ENCODE results near the gene MYOM3. TPM values are rescaled to one million over a fixed set of nuclear protein-coding genes. Genes with fewer than 3 reads are reported as not detected.

MYOM3 gene
- total and polyA plus RNA-seq, 7 donors: under 0.01 to 3.7 (median 3.0) TPM; not detected in 2

GRCh38 chr1:24095140-24095859, 16.6 kb downstream of the MYOM3 start:
- H3K27ac ChIP-seq: no peak overlapping the region
- no peak for DNase-seq
- no peaks in the 10 kb centered on the region for H3K9me3 ChIP-seq
- no peak for TF ChIP-seq POLR2A (IDR thresholded peaks at IDR 0.05)
- TF ChIP-seq, protein P1, sequence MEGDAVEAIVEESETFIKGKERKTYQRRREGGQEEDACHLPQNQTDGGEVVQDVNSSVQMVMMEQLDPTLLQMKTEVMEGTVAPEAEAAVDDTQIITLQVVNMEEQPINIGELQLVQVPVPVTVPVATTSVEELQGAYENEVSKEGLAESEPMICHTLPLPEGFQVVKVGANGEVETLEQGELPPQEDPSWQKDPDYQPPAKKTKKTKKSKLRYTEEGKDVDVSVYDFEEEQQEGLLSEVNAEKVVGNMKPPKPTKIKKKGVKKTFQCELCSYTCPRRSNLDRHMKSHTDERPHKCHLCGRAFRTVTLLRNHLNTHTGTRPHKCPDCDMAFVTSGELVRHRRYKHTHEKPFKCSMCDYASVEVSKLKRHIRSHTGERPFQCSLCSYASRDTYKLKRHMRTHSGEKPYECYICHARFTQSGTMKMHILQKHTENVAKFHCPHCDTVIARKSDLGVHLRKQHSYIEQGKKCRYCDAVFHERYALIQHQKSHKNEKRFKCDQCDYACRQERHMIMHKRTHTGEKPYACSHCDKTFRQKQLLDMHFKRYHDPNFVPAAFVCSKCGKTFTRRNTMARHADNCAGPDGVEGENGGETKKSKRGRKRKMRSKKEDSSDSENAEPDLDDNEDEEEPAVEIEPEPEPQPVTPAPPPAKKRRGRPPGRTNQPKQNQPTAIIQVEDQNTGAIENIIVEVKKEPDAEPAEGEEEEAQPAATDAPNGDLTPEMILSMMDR (IDR thresholded peaks at IDR 0.05): no peak
- no peak for TF ChIP-seq POLR2AphosphoS5 (IDR thresholded peaks at IDR 0.05)
- no peak for TF ChIP-seq EP300 (IDR thresholded peaks at IDR 0.05)
- intact Hi-C loops (cut with DNase I): no loop called here
- no peaks in the 10 kb centered on the region for H3K27me3 ChIP-seq
- WGBS, 2 donors: 82 to 87% methylated on average over 14 of the region's 14 CpGs
- no peaks in the 10 kb centered on the region for H3K36me3 ChIP-seq
- H3K4me1 ChIP-seq: no peaks in the 10 kb centered on the region
- H3K4me3 ChIP-seq: no peak overlapping the region

DNA sequence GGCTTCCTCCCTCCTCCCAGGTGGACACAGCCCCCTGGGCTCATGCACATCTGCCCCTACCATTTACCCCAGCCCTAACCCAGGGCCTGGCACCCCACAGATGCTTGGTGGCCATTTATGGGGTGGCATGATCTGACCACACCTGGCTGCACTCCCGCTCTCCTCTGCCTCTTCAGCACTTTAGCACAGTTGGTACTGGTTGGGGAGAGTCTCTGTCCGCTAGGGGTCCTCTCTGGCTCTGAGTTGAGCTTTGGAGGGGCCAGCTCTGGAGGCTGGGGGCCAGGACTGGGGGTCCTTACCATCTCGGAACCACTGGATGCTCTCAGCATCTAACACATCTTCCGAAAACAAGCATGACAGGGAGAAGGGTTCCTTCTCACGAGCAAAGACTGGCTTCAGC, 17.4 kb downstream of the MYOM3 start:
- intact Hi-C loops (cut with DNase I): no loop called here
- Histone ChIP-seq H3K9me3 (no peaks in the 10 kb centered on the region), H3K27me3 (no peaks in the 10 kb centered on the region), H3K4me1 (no peaks in the 10 kb centered on the region), H3K4me3 (no peak overlapping the region), H3K27ac (no peak overlapping the region), H3K36me3 (no peaks in the 10 kb centered on the region)
- DNase-seq: no peak
- TF ChIP-seq POLR2AphosphoS5 (IDR thresholded peaks at IDR 0.05) (no peak), POLR2A (IDR thresholded peaks at IDR 0.05) (no peak), EP300 (IDR thresholded peaks at IDR 0.05) (no peak)
- TF ChIP-seq, protein P1 (IDR thresholded peaks at IDR 0.05): no peak
- WGBS, 2 donors: 83 to 94% methylated on average over 5 of the region's 5 CpGs

- Histone ChIP-seq H3K9me3 (no peaks in the 10 kb centered on the region), H3K27me3 (no peaks in the 10 kb centered on the region), H3K27ac (no peak overlapping the region), H3K4me3 (no peak overlapping the region), H3K36me3 (no peaks in the 10 kb centered on the region), H3K4me1 (no peaks in the 10 kb centered on the region)
- intact Hi-C loops (cut with DNase I): no loop called here
- DNase-seq: no peak
- 81% methylated on average over 9 of the region's 9 CpGs for WGBS, 2 donors
- no peak for TF ChIP-seq POLR2A (IDR thresholded peaks at IDR 0.05)
Measured at GRCh38 chr1:24093732-24094131, 18.2 kb downstream of the MYOM3 start.

GRCh38 chr1:24092979-24093378, 19.0 kb downstream of the MYOM3 start:
- no peak for DNase-seq
- Histone ChIP-seq H3K27ac (no peak overlapping the region), H3K4me1 (no peaks in the 10 kb centered on the region), H3K27me3 (no peaks in the 10 kb centered on the region), H3K36me3 (no peaks in the 10 kb centered on the region), H3K4me3 (no peak overlapping the region), H3K9me3 (no peaks in the 10 kb centered on the region)
- 93 to 97% methylated on average over 9 of the region's 9 CpGs for WGBS, 2 donors
- TF ChIP-seq, protein P1 (IDR thresholded peaks at IDR 0.05): no peak
- no peak for TF ChIP-seq POLR2AphosphoS5 (IDR thresholded peaks at IDR 0.05)
- no peak for TF ChIP-seq EP300 (IDR thresholded peaks at IDR 0.05)
- no peak for TF ChIP-seq POLR2A (IDR thresholded peaks at IDR 0.05)
- intact Hi-C loops (cut with DNase I): no loop called here

DNA sequence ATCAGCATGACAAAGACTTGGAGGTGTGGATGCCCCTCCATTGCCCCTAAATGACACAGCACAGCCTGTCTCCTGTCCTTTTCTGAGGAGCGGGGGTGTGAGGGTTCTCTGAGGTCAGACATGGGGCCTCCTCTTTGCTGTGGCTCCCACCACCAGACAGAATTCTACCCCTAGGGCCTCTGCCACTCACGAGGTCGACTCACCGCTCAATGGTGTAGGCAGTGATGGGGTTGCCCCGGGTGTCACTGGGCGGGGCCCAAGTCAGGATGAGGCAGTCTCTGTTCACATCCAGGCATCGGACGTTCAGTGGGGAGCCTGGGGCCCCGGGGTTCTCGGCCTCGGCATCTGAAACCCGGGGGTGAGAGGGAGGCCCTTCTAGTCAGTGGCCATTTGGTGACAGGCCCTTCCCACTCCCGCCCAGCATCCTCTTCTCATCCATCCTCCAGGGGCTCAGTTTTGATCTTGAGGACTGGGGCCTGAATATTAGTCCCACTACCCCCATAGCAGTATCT, 19.9 kb downstream of the MYOM3 start:
- intact Hi-C loops (cut with DNase I): no loop called here
- WGBS, 2 donors: 85 to 90% methylated on average over 13 of the region's 13 CpGs
- no peaks in the 10 kb centered on the region for H3K27me3 ChIP-seq
- no peak for DNase-seq
- H3K27ac ChIP-seq: no peak overlapping the region
- no peak overlapping the region for H3K4me3 ChIP-seq
- H3K9me3 ChIP-seq: no peaks in the 10 kb centered on the region
- TF ChIP-seq POLR2A (IDR thresholded peaks at IDR 0.05) (no peak), EP300 (IDR thresholded peaks at IDR 0.05) (no peak)
- no peaks in the 10 kb centered on the region for H3K4me1 ChIP-seq
- H3K36me3 ChIP-seq: no peaks in the 10 kb centered on the region

- no peak for DNase-seq
- TF ChIP-seq POLR2AphosphoS5 (IDR thresholded peaks at IDR 0.05) (no peak), POLR2A (IDR thresholded peaks at IDR 0.05) (no peak), EP300 (IDR thresholded peaks at IDR 0.05) (no peak)
- TF ChIP-seq, protein P1 (IDR thresholded peaks at IDR 0.05): no peak
- no peaks in the 10 kb centered on the region for H3K9me3 ChIP-seq
- H3K4me3 ChIP-seq: no peak overlapping the region
- H3K27me3 ChIP-seq: no peaks in the 10 kb centered on the region
- 94% methylated on average over 11 of the region's 11 CpGs for WGBS, 2 donors
- H3K27ac ChIP-seq: no peak overlapping the region
- intact Hi-C loops (cut with DNase I): no loop called here
- H3K36me3 ChIP-seq: no peaks in the 10 kb centered on the region
- H3K4me1 ChIP-seq: no peaks in the 10 kb centered on the region
Measured at GRCh38 chr1:24090736-24091135, 21.2 kb downstream of the MYOM3 start.
